ENCODE results near the gene OPRL1.

Gene OPRL1

GRCh38 chr20:64099880-64100565, 20.1 kb downstream of the OPRL1 start:
- FAIRE-seq (peak; percentile 44), DNase-seq (ENCODE audit: extremely low spot score, insufficient read length, low read depth) (no peak)

- FAIRE-seq, result no peak
- no peak for DNase-seq (ENCODE audit: extremely low spot score, insufficient read length, low read depth)
These were observed 20.6 kb downstream of the OPRL1 start for GRCh38 chr20:64100566-64100888.

- DNase-seq (ENCODE audit: extremely low spot score, insufficient read length, low read depth) (no peak), FAIRE-seq (no peak)
These were observed 21.2 kb downstream of the OPRL1 start for GRCh38 chr20:64100946-64101688.

GRCh38 chr20:64101731-64102621, 22.1 kb downstream of the OPRL1 start:
- DNase-seq (ENCODE audit: extremely low spot score, insufficient read length, low read depth) (no peak), FAIRE-seq (no peak)

GRCh38 chr20:64102647-64103354, 22.9 kb downstream of the OPRL1 start:
- FAIRE-seq (no peak), DNase-seq (ENCODE audit: extremely low spot score, insufficient read length, low read depth) (no peak)

GRCh38 chr20:64103871-64104666, 24.2 kb downstream of the OPRL1 start:
- FAIRE-seq (no peak), DNase-seq (ENCODE audit: extremely low spot score, insufficient read length, low read depth) (no peak)

GRCh38 chr20:64104667-64105451, 25.0 kb downstream of the OPRL1 start:
- DNase-seq (ENCODE audit: extremely low spot score, insufficient read length, low read depth) (no peak), FAIRE-seq (no peak)

GRCh38 chr20:64105846-64106434, 26.1 kb downstream of the OPRL1 start:
- FAIRE-seq (no peak), DNase-seq (ENCODE audit: extremely low spot score, insufficient read length, low read depth) (no peak)

- no peak for FAIRE-seq
- no peak for DNase-seq (ENCODE audit: extremely low spot score, insufficient read length, low read depth)
These were observed 26.6 kb downstream of the OPRL1 start for GRCh38 chr20:64106435-64106961.

- DNase-seq (ENCODE audit: extremely low spot score, insufficient read length, low read depth), result no peak
- no peak for FAIRE-seq
These were observed 27.3 kb downstream of the OPRL1 start, which contains the start of gene NPBWR2 for GRCh38 chr20:64106981-64107735. NPBWR2 (minus strand) TSS chr20:64107565; CDS start chr20:64106831, 734 bp downstream.

- no peak for DNase-seq (ENCODE audit: extremely low spot score, insufficient read length, low read depth)
- FAIRE-seq, result no peak
These were observed 28.0 kb downstream of the OPRL1 start for GRCh38 chr20:64107736-64108457.

GRCh38 chr20:64108731-64109681, 29.1 kb downstream of the OPRL1 start:
- FAIRE-seq, result no peak
- DNase-seq (ENCODE audit: extremely low spot score, insufficient read length, low read depth), result no peak

- FAIRE-seq (no peak), DNase-seq (ENCODE audit: extremely low spot score, insufficient read length, low read depth) (no peak)
These were observed 30.0 kb downstream of the OPRL1 start for GRCh38 chr20:64109831-64110391.

- no peak for FAIRE-seq
These were observed 30.7 kb downstream of the OPRL1 start for GRCh38 chr20:64110411-64111068.

More at GRCh38 chr20:64110411-64111068, 30.7 kb downstream of the OPRL1 start:
- no peak for DNase-seq (ENCODE audit: extremely low spot score, insufficient read length, low read depth)

Measured in GM18507 (cell line).